Esophagus (tissue), 2 donors: ENCODE data around the gene ATP8B3. TPM values are rescaled to one million over a fixed set of nuclear protein-coding genes. Genes with fewer than 3 reads are reported as not detected.

ENCODE experiments used
- H3K27ac ChIP-seq, 2 donors: one replicate each; pipeline ENCODE4 v1.5.1; 2013; ENCODE audit warnings: low read depth in 2 of 2, mild to moderate bottlenecking in 2 of 2, inconsistent platforms in 1 of 2, low read length in 1 of 2, moderate library complexity in 1 of 2
- H3K27me3 ChIP-seq, 2 donors: one replicate each; pipeline ENCODE4 v1.6.1; 2013; ENCODE audit warnings: low read length in 2 of 2, control low read depth in 1 of 2, mild to moderate bottlenecking in 1 of 2; ENCODE audit not compliant: insufficient read depth in 2 of 2, control insufficient read depth in 1 of 2
- H3K36me3 ChIP-seq, 2 donors: one replicate each; pipeline ENCODE4 v1.6.1; 2013; ENCODE audit warnings: low read length in 1 of 2; ENCODE audit not compliant: control insufficient read depth in 2 of 2, insufficient read depth in 2 of 2
- H3K4me1 ChIP-seq, 2 donors: one replicate each; pipeline ENCODE4 v1.6.1; 2013; ENCODE audit warnings: low read length in 1 of 2; ENCODE audit not compliant: control insufficient read depth in 2 of 2, insufficient read depth in 2 of 2
- H3K4me3 ChIP-seq, 2 donors: one replicate each; pipeline ENCODE4 v1.5.1; 2013; ENCODE audit warnings: low read length in 2 of 2, mild to moderate bottlenecking in 2 of 2, low read depth in 1 of 2, moderate library complexity in 1 of 2
- H3K9me3 ChIP-seq, 2 donors: one replicate each; pipeline ENCODE4 v1.6.1; 2013; ENCODE audit warnings: mild to moderate bottlenecking in 2 of 2, low read depth in 1 of 2, low read length in 1 of 2, moderate library complexity in 1 of 2; ENCODE audit not compliant: control insufficient read depth in 2 of 2, insufficient read depth in 1 of 2
- WGBS, 2 donors: extraction: QIAGEN DNeasy Blood & Tissue Kit; methylation state at CpG; one replicate each; pipeline ENCODE4 v1.1.7; 2013; 5-methylcytosine and 5-hydroxymethylcytosine counted together
- polyA plus RNA-seq, 2 donors: library from polyadenylated mRNA; stranded (reverse); fragments of 200-250 nt; gene quantifications; one replicate each; pipeline ENCODE4 v1.2.3, GENCODE V29; 2013
- donor health status: healthy with polysubstance abuse.
- donor health status: Bipolar disorder and iron deficiency.

Gene ATP8B3
- polyA plus RNA-seq, 2 donors: 0.68 to 1.2 TPM

DNA sequence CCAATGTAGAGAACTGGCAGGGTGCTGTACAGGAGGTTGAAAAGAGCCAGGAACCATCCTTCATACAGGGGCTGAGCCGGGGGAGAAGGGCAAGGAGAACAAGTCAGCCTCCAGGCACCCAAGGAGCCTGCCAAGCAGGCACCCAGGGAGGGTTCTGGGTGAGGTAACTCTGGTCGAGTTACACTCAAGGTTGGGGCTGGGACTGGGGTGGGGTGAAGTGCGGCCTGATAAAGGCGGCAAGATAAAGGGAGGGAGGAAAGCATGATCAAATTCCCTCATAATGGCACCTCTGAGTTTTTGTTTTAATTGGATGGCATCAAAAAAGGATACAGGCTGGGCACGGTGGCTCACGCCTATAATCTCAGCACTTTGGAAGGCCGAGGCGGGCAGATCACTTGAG is 25.0 kb downstream of the ATP8B3 start:
- Histone ChIP-seq H3K9me3 (peaks cover 0 to 9% of the 10 kb centered on the region in 2 donors), H3K27ac (no peak overlapping the region), H3K4me1 (peaks cover 0 to 7% of the 10 kb centered on the region in 2 donors), H3K4me3 (no peak overlapping the region), H3K36me3 (no peaks in the 10 kb centered on the region), H3K27me3 (peaks cover 0 to 8% of the 10 kb centered on the region in 2 donors)
- 47 to 59% methylated on average over 8 of the region's 8 CpGs for WGBS, 2 donors

DNA sequence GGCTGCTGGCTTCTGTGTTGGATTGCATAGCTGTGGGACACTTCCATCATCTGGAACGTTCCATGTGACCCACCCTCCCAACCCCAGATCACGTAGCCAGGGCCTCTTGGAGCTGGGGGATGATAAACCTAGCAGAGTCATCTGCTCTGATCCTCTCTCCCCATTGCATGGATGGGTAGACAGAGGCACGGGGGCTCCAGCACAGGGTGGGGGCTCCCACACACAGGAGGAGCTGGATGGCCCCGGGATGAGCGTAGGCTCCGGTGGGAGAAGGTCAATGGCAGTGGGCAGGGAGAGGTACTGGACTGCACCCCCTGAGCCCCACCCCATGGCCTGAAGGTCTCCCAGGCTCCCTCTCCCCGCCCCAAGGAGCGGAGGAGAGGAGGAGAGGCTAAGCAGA is 25.4 kb downstream of the ATP8B3 start:
- peaks cover 0 to 8% of the 10 kb centered on the region in 2 donors for H3K27me3 ChIP-seq
- no peaks in the 10 kb centered on the region for H3K36me3 ChIP-seq
- H3K9me3 ChIP-seq: peaks cover 0 to 12% of the 10 kb centered on the region in 2 donors
- H3K4me1 ChIP-seq: peaks cover 0 to 7% of the 10 kb centered on the region in 2 donors
- H3K27ac ChIP-seq: no peak overlapping the region
- no peak overlapping the region for H3K4me3 ChIP-seq
- WGBS, 2 donors: 81 to 88% methylated on average over 7 to 8 of the region's 8 CpGs

DNA sequence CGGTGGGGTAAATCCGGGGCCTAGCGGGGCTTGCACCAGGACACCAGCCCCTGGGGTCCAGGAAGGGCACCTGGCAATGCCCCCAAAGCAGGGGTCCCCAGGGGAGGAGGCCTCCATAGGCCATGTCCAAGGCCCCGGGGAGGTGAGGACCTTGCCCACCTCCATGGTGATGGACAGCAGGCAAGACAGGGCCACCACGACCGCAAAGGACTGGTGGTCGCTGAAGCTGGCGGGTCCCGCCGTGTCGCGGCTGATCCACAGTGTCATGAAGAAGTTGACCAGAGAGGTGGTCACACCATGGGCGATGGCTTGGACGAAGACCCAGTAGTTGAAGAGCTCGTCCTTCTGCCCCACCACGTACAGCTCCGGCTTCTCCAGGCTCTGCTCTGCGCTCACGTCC is 26.8 kb downstream of the ATP8B3 start:
- peaks cover 0 to 8% of the 10 kb centered on the region in 2 donors for H3K27me3 ChIP-seq
- WGBS, 2 donors: 92 to 93% methylated on average over 19 of the region's 19 CpGs
- no peak overlapping the region for H3K4me3 ChIP-seq

DNA sequence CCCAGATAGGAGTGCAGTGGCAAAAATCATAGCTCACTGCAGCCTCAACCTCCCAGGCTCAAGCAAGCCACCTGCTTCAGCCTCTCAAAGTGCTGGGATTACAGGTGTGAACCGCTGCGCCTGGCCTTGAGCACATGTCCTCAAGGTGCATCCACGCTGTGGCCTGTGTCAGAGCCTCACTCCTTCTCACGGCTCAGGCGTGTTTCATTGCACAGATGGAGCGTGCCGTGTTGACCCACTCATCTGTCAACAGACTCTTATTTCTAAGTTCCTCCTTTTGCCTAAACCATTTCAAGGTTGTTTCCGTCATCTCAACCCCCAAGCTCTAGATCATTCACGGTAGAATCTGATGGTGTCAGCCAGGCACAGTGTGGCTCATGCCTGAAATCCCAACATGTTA is 28.2 kb downstream of the ATP8B3 start:
- Histone ChIP-seq H3K4me3 (no peak overlapping the region), H3K27me3 (peaks cover 0 to 3% of the 10 kb centered on the region in 2 donors), H3K9me3 (peaks cover 0 to 12% of the 10 kb centered on the region in 2 donors), H3K4me1 (peaks cover 0 to 3% of the 10 kb centered on the region in 2 donors), H3K27ac (no peak overlapping the region), H3K36me3 (no peaks in the 10 kb centered on the region)
- 74 to 82% methylated on average over 9 of the region's 9 CpGs for WGBS, 2 donors

More for the DNA sequence above, 26.8 kb downstream of the ATP8B3 start:
- H3K36me3 ChIP-seq: no peaks in the 10 kb centered on the region
- H3K27ac ChIP-seq: no peak overlapping the region
- peaks cover 0 to 7% of the 10 kb centered on the region in 2 donors for H3K4me1 ChIP-seq
- H3K9me3 ChIP-seq: peaks cover 0 to 12% of the 10 kb centered on the region in 2 donors

DNA sequence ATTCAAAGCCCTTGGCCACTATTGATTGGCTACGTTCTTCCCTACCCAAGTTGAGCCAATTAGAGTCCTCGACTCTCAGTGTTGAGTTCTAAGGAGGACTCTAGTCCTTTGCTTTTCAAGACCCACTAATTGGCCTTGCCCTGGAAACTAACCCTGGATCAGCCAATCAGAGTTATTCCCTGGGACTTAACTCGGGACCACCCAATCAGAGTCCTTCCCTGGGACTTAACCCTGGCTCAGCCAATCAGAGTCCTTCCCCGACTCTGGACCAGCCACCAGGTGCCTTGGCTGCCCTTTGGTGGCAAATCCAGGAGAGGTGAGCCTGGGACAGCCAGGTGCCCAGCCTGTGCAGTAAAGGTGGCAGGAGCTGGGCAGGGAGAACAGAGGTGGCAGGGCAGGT is 28.7 kb downstream of the ATP8B3 start:
- Histone ChIP-seq H3K4me3 (no peak overlapping the region), H3K27ac (no peak overlapping the region), H3K27me3 (peaks cover 0 to 3% of the 10 kb centered on the region in 2 donors), H3K36me3 (no peaks in the 10 kb centered on the region), H3K9me3 (peaks cover 0 to 12% of the 10 kb centered on the region in 2 donors), H3K4me1 (no peaks in the 10 kb centered on the region)
- 81 to 85% methylated on average over 4 of the region's 4 CpGs for WGBS, 2 donors

DNA sequence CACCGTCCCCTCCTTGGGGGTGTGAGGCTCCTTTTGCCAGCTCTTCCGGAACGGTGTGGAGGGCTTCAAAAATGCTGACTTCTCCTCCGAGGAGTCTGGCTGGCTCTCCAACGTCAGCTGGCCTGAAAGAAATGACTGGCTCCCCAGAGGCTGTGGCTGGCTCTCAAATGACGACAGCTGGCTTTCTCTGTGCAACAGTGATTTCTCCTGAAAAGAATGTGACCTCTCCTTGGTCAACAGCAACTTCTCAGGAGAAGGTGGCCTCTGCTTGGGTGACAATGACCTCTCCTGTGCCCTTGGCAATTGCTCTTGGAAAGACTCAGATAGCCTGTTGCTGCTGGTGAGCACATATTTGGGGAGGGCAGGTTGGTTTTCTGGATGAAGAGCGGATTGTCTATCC is 29.6 kb downstream of the ATP8B3 start:
- H3K4me1 ChIP-seq: no peaks in the 10 kb centered on the region
- no peaks in the 10 kb centered on the region for H3K36me3 ChIP-seq
- WGBS, 2 donors: 72 to 73% methylated on average over 7 of the region's 7 CpGs
- H3K4me3 ChIP-seq: no peak overlapping the region
- no peak overlapping the region for H3K27ac ChIP-seq
- H3K27me3 ChIP-seq: peaks cover 0 to 3% of the 10 kb centered on the region in 2 donors
- peaks cover 0 to 12% of the 10 kb centered on the region in 2 donors for H3K9me3 ChIP-seq

DNA sequence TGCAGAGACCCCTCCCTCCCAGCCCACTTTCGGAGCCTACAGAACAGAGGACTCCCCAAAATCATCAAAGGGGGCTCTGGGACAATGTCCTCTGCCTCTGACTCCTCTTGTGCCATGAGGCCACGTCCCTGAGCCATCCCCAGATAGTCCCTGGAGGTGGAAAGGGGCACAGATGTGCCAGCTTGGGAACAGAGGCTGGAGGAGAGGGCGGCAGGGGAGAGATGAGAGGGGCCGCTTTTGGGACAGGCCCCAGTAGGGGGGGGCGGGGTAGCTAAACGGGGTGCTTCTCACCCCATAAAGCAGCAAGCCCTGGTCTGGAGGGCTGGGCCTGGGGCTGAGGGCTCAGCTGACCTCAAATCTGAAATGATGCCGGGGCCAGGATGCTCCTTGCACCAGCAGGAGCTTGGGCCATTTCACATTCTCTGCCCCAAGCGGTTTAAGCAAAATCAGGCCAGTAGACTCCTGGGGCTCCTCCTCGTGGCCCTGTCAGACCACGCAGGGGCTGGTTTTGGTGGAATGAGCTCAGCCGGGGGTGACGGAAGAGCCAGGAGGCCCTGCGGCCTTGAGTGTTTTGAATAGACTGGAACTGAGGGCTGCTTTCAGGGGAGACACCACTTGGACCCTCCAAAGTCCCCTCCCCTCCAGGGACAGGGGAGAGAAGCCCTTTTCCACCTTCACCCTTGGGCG is 31.7 kb downstream of the ATP8B3 start:
- Histone ChIP-seq H3K9me3 (peaks cover 0 to 14% of the 10 kb centered on the region in 2 donors), H3K4me1 (no peaks in the 10 kb centered on the region), H3K27ac (no peak overlapping the region), H3K27me3 (peaks cover 0 to 15% of the 10 kb centered on the region in 2 donors), H3K4me3 (no peak overlapping the region), H3K36me3 (no peaks in the 10 kb centered on the region)
- WGBS, 2 donors: 37% methylated on average over 12 to 14 of the region's 14 CpGs

DNA sequence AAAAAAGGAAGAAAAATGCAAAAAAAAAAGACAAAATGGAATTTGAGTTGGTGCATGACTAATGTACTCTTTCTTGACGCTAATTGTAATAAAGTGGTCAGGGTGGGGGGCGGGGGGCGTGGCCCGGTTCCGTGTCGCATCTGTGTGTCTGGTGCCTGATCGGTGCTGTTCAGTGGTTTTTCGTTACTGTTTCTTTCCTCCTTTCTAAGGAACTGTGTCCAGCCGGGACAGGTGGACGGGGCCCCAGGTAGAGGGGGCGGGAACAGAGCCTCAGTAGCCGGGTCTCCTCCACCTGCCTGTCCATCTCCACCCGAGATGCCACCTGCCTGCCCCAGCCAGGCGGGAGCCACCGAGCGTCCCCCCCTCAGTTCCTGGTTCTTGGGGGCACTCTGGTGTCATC is 32.5 kb downstream of the ATP8B3 start:
- peaks cover 0 to 18% of the 10 kb centered on the region in 2 donors for H3K27me3 ChIP-seq
- no peak overlapping the region for H3K4me3 ChIP-seq
- H3K9me3 ChIP-seq: peaks cover 2 to 20% of the 10 kb centered on the region in 2 donors
- H3K27ac ChIP-seq: no peak overlapping the region
- H3K36me3 ChIP-seq: no peaks in the 10 kb centered on the region
- H3K4me1 ChIP-seq: peaks cover 0 to 1% of the 10 kb centered on the region in 2 donors
- WGBS, 2 donors: 27 to 31% methylated on average over 16 of the region's 16 CpGs

DNA sequence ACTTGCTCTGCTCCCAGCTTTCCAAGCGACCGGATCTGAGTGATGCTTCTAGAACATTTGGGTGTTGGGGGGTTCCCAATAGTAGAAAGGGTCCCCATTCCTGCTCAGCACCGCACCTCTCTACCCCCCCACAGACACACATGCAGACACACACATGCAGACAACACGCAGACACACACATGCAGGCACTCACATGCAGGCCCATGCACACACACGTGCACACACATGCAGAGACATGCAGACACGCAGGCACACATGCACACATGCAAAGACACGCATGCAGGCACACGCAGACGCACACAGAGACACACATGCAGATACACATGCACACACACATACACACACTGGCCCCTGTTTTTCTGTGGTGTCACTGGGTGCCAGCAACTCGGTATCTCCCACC is 34.9 kb downstream of the ATP8B3 start:
- Histone ChIP-seq H3K9me3 (peaks cover 2 to 10% of the 10 kb centered on the region in 2 donors), H3K27me3 (peaks cover 0 to 15% of the 10 kb centered on the region in 2 donors), H3K27ac (no peak overlapping the region), H3K4me1 (peaks cover 3 to 5% of the 10 kb centered on the region in 2 donors), H3K4me3 (no peak overlapping the region), H3K36me3 (no peaks in the 10 kb centered on the region)
- 64 to 71% methylated on average over 10 of the region's 10 CpGs for WGBS, 2 donors
